Stimulated activated CD8-positive, alpha-beta memory T cell treated with anti-CD3 and anti-CD28 coated beads, Interleukin-2, amount 100 ng/mL, for 48 hours (primary cell): ENCODE measurements around the gene UPF1.
A peak's percentile ranks its signal among the peaks of the same experiment; 100 is the strongest.

Experiments
- DNase-seq, 2 donors: peaks; one replicate each; pipeline ENCODE4 v3.0.0-alpha.2; 2020; ENCODE audit warnings: low read depth in 2 of 2

The UPF1 gene

GRCh38 chr19:18875726-18876125 is 44.0 kb downstream of the UPF1 start:
- no peak for DNase-seq

DNA sequence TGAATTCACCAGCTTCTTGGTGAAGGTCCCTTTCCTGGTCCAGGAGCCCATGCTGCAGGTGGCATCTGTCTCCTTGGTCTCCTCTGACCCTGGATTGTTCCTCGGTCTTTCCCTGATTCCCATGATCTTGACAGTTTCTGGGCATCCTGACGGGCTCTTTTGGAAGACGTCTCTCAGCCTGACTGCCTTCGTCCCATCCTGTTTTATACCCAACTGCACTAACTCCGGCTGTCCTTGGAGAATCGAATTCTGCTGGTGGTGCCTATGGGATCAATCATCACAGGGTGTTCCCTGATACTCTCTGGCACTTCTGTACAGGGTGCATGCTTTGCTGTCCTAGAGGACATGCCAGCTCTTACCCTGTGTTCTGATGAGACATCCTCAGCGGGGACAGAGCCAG is 45.1 kb downstream of the UPF1 start:
- no peak for DNase-seq

- no peak for DNase-seq
These were observed 46.5 kb downstream of the UPF1 start for GRCh38 chr19:18878058-18878797.

DNA sequence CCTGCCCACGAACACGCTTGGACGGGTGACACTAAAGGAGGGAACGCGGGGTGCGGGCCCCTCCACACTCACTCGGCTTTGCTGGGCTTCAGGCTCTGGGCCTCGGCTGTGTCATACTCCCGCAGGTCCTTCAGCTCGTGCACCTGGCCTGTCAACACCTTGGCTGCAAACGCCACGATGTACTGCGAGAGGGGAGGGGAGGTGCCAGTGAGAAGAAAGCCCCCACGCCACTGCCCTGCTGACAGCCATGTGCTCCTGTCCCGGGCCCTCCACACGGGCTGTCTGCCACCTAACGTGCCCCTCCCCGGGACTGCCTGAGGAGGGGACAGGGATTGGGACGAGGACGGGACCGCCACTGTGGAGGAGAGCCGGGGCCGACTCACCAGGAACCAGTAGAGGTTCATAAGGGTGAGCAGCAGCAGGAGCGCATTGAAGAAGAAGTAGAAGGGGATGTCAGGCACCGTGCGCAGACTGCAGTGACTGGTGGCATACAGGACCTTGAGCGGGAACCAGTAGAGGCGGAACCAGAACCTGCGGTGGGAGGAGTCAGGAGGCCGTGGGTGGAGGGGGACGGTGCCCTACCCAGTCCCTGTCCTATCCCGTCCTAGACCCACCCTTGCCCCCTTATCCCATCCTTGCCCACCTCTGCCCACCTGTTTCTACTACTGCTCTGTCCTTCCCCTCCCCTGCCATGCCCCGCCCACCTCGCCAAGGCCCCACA is 47.3 kb downstream of the UPF1 start:
- no peak for DNase-seq

DNA sequence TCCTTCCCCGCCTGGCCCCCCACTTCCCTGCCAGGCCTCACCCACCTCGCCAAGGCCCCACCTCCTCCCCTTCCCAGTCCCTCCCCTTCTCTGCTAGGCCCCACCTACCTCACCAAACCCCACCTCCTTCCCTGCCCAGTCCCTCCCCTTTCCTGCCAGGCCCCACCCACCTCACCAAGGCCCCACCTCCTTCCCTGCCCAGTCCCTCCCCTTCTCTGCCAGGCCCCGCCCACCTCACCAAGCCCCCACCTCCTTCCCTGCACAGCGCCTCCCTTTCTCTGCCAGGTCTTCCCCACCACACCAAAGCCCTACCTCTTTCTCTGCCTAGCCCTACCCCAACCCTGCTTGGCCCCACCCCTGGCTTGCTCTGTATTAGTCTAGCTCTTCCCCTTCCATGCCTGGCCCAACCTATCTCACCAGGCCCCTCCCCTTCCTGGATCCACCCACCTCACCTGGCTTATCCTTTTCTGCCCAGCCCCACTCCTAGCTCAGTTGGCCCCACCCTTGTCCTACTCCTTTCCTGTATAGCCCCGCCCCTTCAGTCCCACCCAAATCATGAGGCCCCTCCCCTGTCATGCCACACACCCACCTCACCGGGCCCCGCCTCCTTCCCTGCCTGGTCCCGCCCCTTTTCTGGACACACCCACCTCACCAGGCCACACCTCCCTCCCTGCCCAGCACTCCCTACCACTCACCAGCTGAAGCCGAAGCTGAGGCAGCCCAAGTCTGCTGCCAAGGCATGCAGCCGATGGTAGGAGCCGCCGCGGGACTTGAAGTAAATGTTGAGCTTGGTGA is 48.0 kb downstream of the UPF1 start:
- peak in 1 of 2 donors; percentile 30 for DNase-seq

GRCh38 chr19:18881491-18881890 is 49.7 kb downstream of the UPF1 start:
- DNase-seq = no peak

- DNase-seq = no peak
These were observed 52.0 kb downstream of the UPF1 start for GRCh38 chr19:18883526-18884304.

- no peak for DNase-seq
These were observed 55.2 kb downstream of the UPF1 start for GRCh38 chr19:18886972-18887371.

- no peak for DNase-seq
These were observed 58.4 kb downstream of the UPF1 start for GRCh38 chr19:18889949-18890745.

- DNase-seq = no peak
These were observed 62.0 kb downstream of the UPF1 start for GRCh38 chr19:18893587-18894253.

- DNase-seq = no peak
These were observed 62.7 kb downstream of the UPF1 start for GRCh38 chr19:18894254-18895037.

- DNase-seq = no peak
These were observed 63.5 kb downstream of the UPF1 start for GRCh38 chr19:18895038-18895823.

- DNase-seq = no peak
These were observed 64.1 kb downstream of the UPF1 start, which contains the start of gene CERS1 for GRCh38 chr19:18895824-18896341. Gene CERS1, minus strand, starts transcription at chr19:18896158. Its CDS starts 86 bp downstream, at chr19:18896072.

DNA sequence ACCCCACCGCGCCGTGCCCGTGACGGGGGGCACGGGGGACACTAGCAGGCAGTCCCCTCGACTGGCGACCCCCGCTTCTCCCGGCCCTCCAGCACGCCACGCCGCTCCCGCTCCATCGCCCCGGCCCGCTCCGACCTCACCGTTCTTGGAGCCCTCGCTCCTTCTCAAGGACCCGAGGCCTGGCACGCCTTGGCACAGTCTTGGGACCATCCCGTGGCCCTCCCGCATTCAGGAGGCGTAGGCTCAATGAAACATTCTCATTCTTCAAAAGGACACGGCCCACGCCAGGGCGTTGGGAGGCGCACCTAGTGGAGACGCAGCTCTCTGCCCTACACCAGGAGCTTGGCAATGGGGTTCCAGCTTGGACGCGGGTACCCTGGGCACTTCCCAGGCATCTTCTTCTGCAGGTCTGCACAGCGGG is 64.7 kb downstream of the UPF1 start:
- DNase-seq = no peak

DNA sequence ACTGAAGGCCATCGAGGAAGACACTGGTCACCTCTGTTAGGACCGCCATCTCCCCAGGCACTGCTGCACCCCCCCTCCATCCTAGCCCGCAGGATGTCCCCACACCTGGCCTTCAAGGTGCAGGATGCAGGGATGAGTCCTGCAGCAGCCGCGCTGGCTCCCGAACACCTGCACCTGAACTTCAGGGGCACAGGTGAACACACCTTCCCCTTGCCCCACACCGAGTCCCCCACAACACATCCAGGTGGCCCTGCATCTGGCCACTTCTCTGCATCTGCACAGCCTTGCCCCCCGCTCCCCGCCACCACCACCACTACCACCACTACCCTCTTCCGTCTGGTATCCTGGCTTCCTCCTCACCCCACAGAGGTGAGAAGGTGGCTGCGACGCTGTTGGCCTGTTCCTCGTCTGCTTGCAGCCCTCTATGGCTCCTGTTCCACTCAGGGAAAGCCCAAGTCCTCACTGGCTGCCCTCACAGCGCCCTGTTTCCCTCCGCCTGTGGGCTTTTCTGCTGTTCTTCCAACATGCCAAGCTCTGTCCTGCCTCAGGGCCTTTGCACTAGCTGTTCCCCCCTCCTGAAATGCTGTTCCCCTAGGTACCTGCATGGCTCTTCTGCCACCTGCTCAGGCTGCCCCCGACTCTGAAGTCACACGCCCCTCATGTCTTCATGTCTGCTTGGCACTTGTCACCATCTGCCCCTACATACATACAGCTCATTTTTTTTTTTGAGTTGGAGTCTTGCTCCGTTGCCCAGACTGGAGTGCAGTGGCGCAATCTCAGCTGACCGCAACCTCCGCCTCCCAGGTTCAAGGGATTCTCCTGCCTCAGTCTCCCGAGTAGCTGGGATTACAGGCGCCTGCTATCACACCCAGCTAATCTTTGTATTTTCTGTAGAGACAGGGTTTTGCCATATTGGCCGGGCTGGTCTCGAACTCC is 65.6 kb downstream of the UPF1 start:
- DNase-seq = no peak

DNA sequence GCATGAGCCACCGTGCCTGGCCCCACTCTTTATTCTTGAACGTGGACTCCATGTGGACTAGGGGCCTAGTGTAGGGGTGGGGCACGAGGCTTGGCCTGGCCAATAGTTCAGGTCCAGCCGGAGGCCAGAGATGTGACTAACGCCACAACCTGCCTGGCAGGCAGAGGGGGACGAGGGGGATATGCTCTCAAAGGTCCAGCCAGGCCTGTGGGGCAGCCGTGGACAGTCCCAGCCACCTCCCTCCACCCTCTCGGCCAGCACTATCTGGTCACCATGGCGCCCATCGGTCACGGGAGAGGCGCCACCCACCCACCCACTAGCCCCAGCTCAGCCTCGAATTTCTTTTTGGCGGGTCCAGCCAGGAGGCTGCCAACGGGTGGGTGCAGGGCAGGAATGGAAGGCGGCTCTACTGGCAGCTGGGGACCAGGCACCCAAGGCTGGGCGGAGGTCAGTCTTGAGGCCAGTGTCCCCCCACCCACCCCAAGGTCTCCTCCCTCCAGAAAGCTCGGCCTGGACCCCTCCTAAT is 66.4 kb downstream of the UPF1 start:
- no peak for DNase-seq
